MM.1S (cell line): Measurements from ENCODE around the gene PEX5.

ENCODE experiments used
- EZH2 ChIP-seq: fragments of 300-600 bp; sonication (generic); optimal IDR thresholded peaks from 2 replicates; pipeline ENCODE3; 2017; ENCODE audit warnings: low read depth, mild to moderate bottlenecking, antibody characterized with exemption, low read length, mixed read lengths
- EZH2phosphoT487 ChIP-seq: fragments of 300-600 bp; sonication (generic); IDR thresholded peaks from 2 replicates; pipeline ENCODE4 v1.6.1; 2018; ENCODE audit warnings: antibody characterized with exemption, low read length
- TF ChIP-seq, protein P1 (sequence below): fragments of 300-600 bp; sonication (generic); IDR thresholded peaks from 2 replicates; pipeline ENCODE4 v1.5.1; 2016; ENCODE audit warnings: antibody characterized with exemption, low read length, mixed read lengths

DNA sequence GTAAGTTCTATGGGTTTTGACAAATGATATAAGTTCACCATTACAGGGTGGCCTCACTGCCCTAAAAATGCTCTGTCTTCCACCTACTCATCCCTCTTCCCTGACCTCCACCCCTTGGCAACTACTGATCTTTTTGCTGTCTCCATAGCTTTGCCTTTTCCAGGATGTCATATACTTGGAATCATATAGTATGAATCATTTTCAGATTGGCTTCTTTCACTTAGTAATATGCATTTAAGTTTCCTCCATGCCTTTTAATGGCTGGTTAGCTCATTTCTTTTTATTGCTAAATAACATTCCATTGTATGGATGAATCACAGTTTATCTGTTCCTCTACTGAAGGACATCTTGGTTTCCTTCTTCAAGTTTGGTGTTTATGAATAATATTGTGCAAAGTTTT lies 14.0 kb upstream of the PEX5 start:
- TF ChIP-seq, protein P1, sequence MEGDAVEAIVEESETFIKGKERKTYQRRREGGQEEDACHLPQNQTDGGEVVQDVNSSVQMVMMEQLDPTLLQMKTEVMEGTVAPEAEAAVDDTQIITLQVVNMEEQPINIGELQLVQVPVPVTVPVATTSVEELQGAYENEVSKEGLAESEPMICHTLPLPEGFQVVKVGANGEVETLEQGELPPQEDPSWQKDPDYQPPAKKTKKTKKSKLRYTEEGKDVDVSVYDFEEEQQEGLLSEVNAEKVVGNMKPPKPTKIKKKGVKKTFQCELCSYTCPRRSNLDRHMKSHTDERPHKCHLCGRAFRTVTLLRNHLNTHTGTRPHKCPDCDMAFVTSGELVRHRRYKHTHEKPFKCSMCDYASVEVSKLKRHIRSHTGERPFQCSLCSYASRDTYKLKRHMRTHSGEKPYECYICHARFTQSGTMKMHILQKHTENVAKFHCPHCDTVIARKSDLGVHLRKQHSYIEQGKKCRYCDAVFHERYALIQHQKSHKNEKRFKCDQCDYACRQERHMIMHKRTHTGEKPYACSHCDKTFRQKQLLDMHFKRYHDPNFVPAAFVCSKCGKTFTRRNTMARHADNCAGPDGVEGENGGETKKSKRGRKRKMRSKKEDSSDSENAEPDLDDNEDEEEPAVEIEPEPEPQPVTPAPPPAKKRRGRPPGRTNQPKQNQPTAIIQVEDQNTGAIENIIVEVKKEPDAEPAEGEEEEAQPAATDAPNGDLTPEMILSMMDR: no peak
- no peak for TF ChIP-seq EZH2phosphoT487
- TF ChIP-seq EZH2: no peak
